Measurements from ENCODE around the gene NXF1. TPM values are rescaled to one million over a fixed set of nuclear protein-coding genes. Genes with fewer than 3 reads are reported as not detected.

Gene NXF1
- total and polyA plus RNA-seq, 2 of the 13 experiments (the other 11 are each of a cell fraction or from before 2014, with no cell fraction given): 30.4 to 30.9 TPM

- no peak for TF ChIP-seq ZNF281 (CRISPR knock-in tag; IDR thresholded peaks at IDR 0.05; ENCODE audit: borderline replicate concordance)
- no peak for TF ChIP-seq NFATC3 (CRISPR knock-in tag; IDR thresholded peaks at IDR 0.05)
- no peak for TF ChIP-seq NR2F1 (CRISPR knock-in tag; IDR thresholded peaks at IDR 0.05)
- no peak for TF ChIP-seq NR2F6 (IDR thresholded peaks at IDR 0.05)
- TF ChIP-seq NR2F6 (CRISPR knock-in tag; IDR thresholded peaks at IDR 0.05): peak; percentile 65
- TF ChIP-seq ZSCAN30 (CRISPR knock-in tag; IDR thresholded peaks at IDR 0.05): peak; percentile 82; the same call in 1 of the 2 replicates
- TF ChIP-seq SKI (IDR thresholded peaks at IDR 0.05; ENCODE audit: partially characterized antibody): no peak
- peak; percentile 97 for TF ChIP-seq CCDC6 (CRISPR knock-in tag; IDR thresholded peaks at IDR 0.05)
- 0 out of 2 replicates have a peak, but pooled peaks have one; percentile 33 for TF ChIP-seq ZNF546 (CRISPR knock-in tag; conservative IDR thresholded peaks at IDR 0.05)
- TF ChIP-seq CEBPZ (IDR thresholded peaks at IDR 0.05; ENCODE audit: low read length): no peak
- peak; percentile 25; the same call in 1 of the 2 replicates for TF ChIP-seq MIER2 (CRISPR knock-in tag; IDR thresholded peaks at IDR 0.05)
- TF ChIP-seq ZNF644 (CRISPR knock-in tag; IDR thresholded peaks at IDR 0.05; ENCODE audit: low read depth): no peak
- peak; percentile 58; the same call in 1 of the 2 replicates for TF ChIP-seq ZBTB8A (CRISPR knock-in tag; IDR thresholded peaks at IDR 0.05; ENCODE audit: borderline replicate concordance, low read depth)
- peak; percentile 90 for TF ChIP-seq THAP9 (CRISPR knock-in tag; IDR thresholded peaks at IDR 0.05; ENCODE audit: borderline replicate concordance)
- TF ChIP-seq ZNF251 (CRISPR knock-in tag; IDR thresholded peaks at IDR 0.05): peak; percentile 53; the same call in 1 of the 2 replicates
- peak; percentile 44; the same call in 1 of the 2 replicates for TF ChIP-seq ZNF317 (CRISPR knock-in tag; IDR thresholded peaks at IDR 0.05)
- 0 out of 2 replicates have a peak, but pooled peaks have one; percentile 19 for TF ChIP-seq ZBTB14 (CRISPR knock-in tag; IDR thresholded peaks at IDR 0.05)
- TF ChIP-seq CHD4 (IDR thresholded peaks at IDR 0.05; ENCODE audit: borderline replicate concordance, low read length): no peak
- TF ChIP-seq ZNF776 (CRISPR knock-in tag; IDR thresholded peaks at IDR 0.05): peak; percentile 76; the same call in 1 of the 2 replicates
Observed at GRCh38 chr11:62787005-62787759, 18.1 kb downstream of the NXF1 start, which contains the start of gene TMEM179B (continued).
